Stimulated activated naive CD8-positive, alpha-beta T cell treated with anti-CD3 and anti-CD28 coated beads, Interleukin-15, Interleukin-2, amounts not matched to agents 100 U/mL and 50 U/mL, for 24 hours (primary cell): ENCODE data around the gene NDUFS6.
A peak's percentile ranks its signal among the peaks of the same experiment; 100 is the strongest.
"Not testable (repeated sequence)": the region's sequence is repeated elsewhere in the genome, so short reads cannot be mapped to it uniquely, and the experiment has no call there.

Experiments used
- ATAC-seq: fragments of 150-1000 bp; cut with Tn5 transposase; one replicate; pipeline ENCODE4 v1.10.0; 2021
- DNase-seq: peaks from one replicate; pipeline ENCODE4 v3.0.0; 2021

Gene NDUFS6

GRCh38 chr5:1782385-1783215 lies 18.6 kb upstream of the NDUFS6 start:
- ATAC-seq (no peak), DNase-seq (no peak)

- ATAC-seq (peak; percentile 55), DNase-seq (no peak)
Observed at GRCh38 chr5:1783216-1783554, 18.0 kb upstream of the NDUFS6 start.

GRCh38 chr5:1784197-1785050 lies 16.8 kb upstream of the NDUFS6 start:
- ATAC-seq (no peak), DNase-seq (no peak)

- DNase-seq, result no peak
Observed at GRCh38 chr5:1785062-1785461, 16.1 kb upstream of the NDUFS6 start.

GRCh38 chr5:1785984-1786383 lies 15.2 kb upstream of the NDUFS6 start:
- DNase-seq (no peak), ATAC-seq (no peak)

More at GRCh38 chr5:1785062-1785461, 16.1 kb upstream of the NDUFS6 start:
- no peak for ATAC-seq

- DNase-seq, result no peak
- no peak for ATAC-seq
Observed at GRCh38 chr5:1786621-1787471, 14.4 kb upstream of the NDUFS6 start.

- DNase-seq, result no peak
- no peak for ATAC-seq
Observed at GRCh38 chr5:1787472-1788047, 13.6 kb upstream of the NDUFS6 start.

- DNase-seq, result no peak
- ATAC-seq, result no peak
Observed at GRCh38 chr5:1788200-1788599, 13.0 kb upstream of the NDUFS6 start.

GRCh38 chr5:1788828-1789227 lies 12.4 kb upstream of the NDUFS6 start:
- no peak for DNase-seq

GRCh38 chr5:1789438-1789833 lies 11.8 kb upstream of the NDUFS6 start:
- DNase-seq, result not testable (repeated sequence)
- peak; percentile 3 for ATAC-seq

More at GRCh38 chr5:1788828-1789227, 12.4 kb upstream of the NDUFS6 start:
- no peak for ATAC-seq

- DNase-seq (no peak), ATAC-seq (no peak)
Observed at GRCh38 chr5:1789834-1790471, 11.3 kb upstream of the NDUFS6 start.

- no peak for ATAC-seq
Observed at GRCh38 chr5:1791176-1791575, 10.0 kb upstream of the NDUFS6 start.

GRCh38 chr5:1792842-1793266 lies 8.4 kb upstream of the NDUFS6 start:
- peak; percentile 92 for ATAC-seq
- peak; percentile 73 for DNase-seq

More at GRCh38 chr5:1791176-1791575, 10.0 kb upstream of the NDUFS6 start:
- DNase-seq, result no peak

GRCh38 chr5:1793301-1793740 lies 7.9 kb upstream of the NDUFS6 start:
- peak; percentile 68 for DNase-seq
- peak; percentile 51 for ATAC-seq

- no peak for ATAC-seq
- no peak for DNase-seq
Observed at GRCh38 chr5:1793966-1794900, 7.0 kb upstream of the NDUFS6 start.

GRCh38 chr5:1794901-1795290 lies 6.3 kb upstream of the NDUFS6 start:
- DNase-seq, result no peak
- ATAC-seq, result no peak

GRCh38 chr5:1795506-1795905 lies 5.7 kb upstream of the NDUFS6 start:
- ATAC-seq, result no peak

GRCh38 chr5:1795931-1796330 lies 5.3 kb upstream of the NDUFS6 start:
- no peak for ATAC-seq

More at GRCh38 chr5:1795506-1795905, 5.7 kb upstream of the NDUFS6 start:
- no peak for DNase-seq

GRCh38 chr5:1796371-1797102 lies 4.7 kb upstream of the NDUFS6 start:
- ATAC-seq (no peak), DNase-seq (no peak)

More at GRCh38 chr5:1795931-1796330, 5.3 kb upstream of the NDUFS6 start:
- DNase-seq, result no peak
